Motor neuron (in vitro differentiated cells): ENCODE results near the gene DDX31. TPM values are rescaled to one million over a fixed set of nuclear protein-coding genes. Genes with fewer than 3 reads are reported as not detected.

Source experiments
- ATAC-seq, 8 experiments: fragments of 200-7000 bp; cut with Tn5 transposase; replicated peaks in 6 of 8; 2 replicates each; pipeline ENCODE4 v1.8.0; 2021; ENCODE audit warnings: mild to moderate bottlenecking in 8 of 8, moderate library complexity in 8 of 8
- H3K27ac ChIP-seq, 2 donors: fragments of 250-450 bp; sonication (Bioruptor Pico); 2 replicates each; pipeline ENCODE4 v1.9.0; 2021; ENCODE audit warnings: antibody characterized with exemption in 2 of 2, mild to moderate bottlenecking in 2 of 2, moderate library complexity in 1 of 2
- H3K4me1 ChIP-seq, 2 donors: fragments of 250-450 bp; sonication (Bioruptor Pico); replicated peaks in 1 of 2; 2 replicates each; pipeline ENCODE4 v1.6.1; 2021; ENCODE audit warnings: antibody characterized with exemption in 2 of 2, mild to moderate bottlenecking in 2 of 2, moderate library complexity in 1 of 2
- H3K4me3 ChIP-seq, 5 donors: fragments of 250-450 bp; sonication (Bioruptor Pico); 2 replicates each; pipeline ENCODE4 v1.9.0; 2021; ENCODE audit warnings: antibody characterized with exemption in 5 of 5, mild to moderate bottlenecking in 5 of 5, moderate library complexity in 4 of 5
- WGBS, 10 experiments: fragments of 450-650 bp; shearing (Covaris generic); methylation state at CpG; one replicate each; pipeline ENCODE4 v1.0.0; 2022; 5-methylcytosine and 5-hydroxymethylcytosine counted together
- in situ Hi-C, 9 experiments: fragments of 400-800 bp; cut with MboI; loops; one replicate each; pipeline ENCODE4 v1.15.0; 2021; ENCODE audit warnings: low sequenced_read_pairs in 9 of 9, low pct_unique_long_range_greater_than_20kb in 2 of 9; ENCODE audit not compliant: unreplicated experiment in 9 of 9
- total RNA-seq, 8 experiments: library from RNA; unstranded; fragments of 300-600 nt; gene quantifications; 2 replicates each; pipeline versions ENCODE4 v1.2.3 to v1.2.4, GENCODE V29; 2022

Gene DDX31
- total RNA-seq, 8 experiments from 2014 or later, result 9.1 to 40.2 (median 13.5) TPM

- H3K27ac ChIP-seq, result peak overlapping the region in 1 of 2 donors; percentile 51
- in situ Hi-C loops, result no loop called here
- WGBS, 10 experiments, result 0 to 75% (median 31%) methylated on average over 1 to 14 of the region's 26 CpGs; no CpG with 5 or more reads in 2 of the 10 experiments
- H3K4me1 ChIP-seq, result peaks cover 40 to 49% of the 10 kb centered on the region in 2 donors
- no peak overlapping the region for H3K4me3 ChIP-seq
- peak in 5 of 8 experiments; percentile 25 to 51 (median 31) for ATAC-seq
Observed at GRCh38 chr9:132556714-132557113, 113.1 kb downstream of the DDX31 start.

GRCh38 chr9:132556235-132556634 lies 113.5 kb downstream of the DDX31 start:
- peak overlapping the region in 1 of 2 donors; percentile 51 for H3K27ac ChIP-seq
- peaks cover 37 to 46% of the 10 kb centered on the region in 2 donors for H3K4me1 ChIP-seq
- H3K4me3 ChIP-seq, result no peak overlapping the region
- in situ Hi-C loops, result no loop called here
- ATAC-seq, result peak in 5 of 8 experiments; percentile 16 to 56 (median 35)
- WGBS, 10 experiments, result 0 to 50% (median 27%) methylated on average over 1 to 2 of the region's 6 CpGs; no CpG with 5 or more reads in 5 of the 10 experiments

- WGBS, 10 experiments, result 50 to 93% (median 89%) methylated on average over 1 to 7 of the region's 8 CpGs; no CpG with 5 or more reads in 5 of the 10 experiments
- in situ Hi-C loops, result no loop called here
- ATAC-seq, result peak in 4 of 8 experiments; percentile 18 to 44 (median 33)
- no peak overlapping the region for H3K4me3 ChIP-seq
- H3K27ac ChIP-seq, result peak overlapping the region in 1 of 2 donors; percentile 51
- peaks cover 30 to 39% of the 10 kb centered on the region in 2 donors for H3K4me1 ChIP-seq
Observed at GRCh38 chr9:132555528-132555927, 114.3 kb downstream of the DDX31 start.

DNA sequence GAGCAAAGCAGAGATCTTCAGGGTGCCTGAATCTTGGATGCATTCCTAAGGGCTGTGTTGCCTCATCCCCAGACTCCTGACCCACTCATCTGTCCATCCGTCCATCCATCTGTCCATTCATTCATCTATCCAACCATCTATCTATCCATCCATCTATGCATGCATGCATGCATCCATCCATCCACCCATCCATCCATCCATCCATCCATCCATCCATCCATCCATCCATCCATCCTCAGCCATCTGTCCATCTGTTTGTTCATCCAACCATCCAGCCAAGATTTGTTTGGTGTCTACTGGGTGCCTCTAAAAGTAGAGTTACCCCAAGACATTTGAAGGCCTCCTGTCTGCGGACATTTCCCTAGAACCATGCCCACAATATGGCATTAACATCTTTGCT lies 115.0 kb downstream of the DDX31 start:
- in situ Hi-C loops, result no loop called here
- Histone ChIP-seq H3K4me1 (peaks cover 29 to 36% of the 10 kb centered on the region in 2 donors), H3K27ac (no peak overlapping the region), H3K4me3 (no peak overlapping the region)
- ATAC-seq, result no peak
- 0 to 100% (median 100%) methylated on average over 1 to 2 of the region's 2 CpGs; no CpG with 5 or more reads in 3 of the 10 experiments for WGBS, 10 experiments

- Histone ChIP-seq H3K4me1 (peaks cover 54 to 60% of the 10 kb centered on the region in 2 donors), H3K27ac (no peak overlapping the region), H3K4me3 (no peak overlapping the region)
- in situ Hi-C loops, result no loop called here
- 0 to 92% (median 75%) methylated on average over 1 to 11 of the region's 12 CpGs; no CpG with 5 or more reads in 4 of the 10 experiments for whole genome bisulfite sequencing, 10 experiments
- no peak for ATAC-seq
Observed at GRCh38 chr9:132552041-132552440, 117.7 kb downstream of the DDX31 start.

DNA sequence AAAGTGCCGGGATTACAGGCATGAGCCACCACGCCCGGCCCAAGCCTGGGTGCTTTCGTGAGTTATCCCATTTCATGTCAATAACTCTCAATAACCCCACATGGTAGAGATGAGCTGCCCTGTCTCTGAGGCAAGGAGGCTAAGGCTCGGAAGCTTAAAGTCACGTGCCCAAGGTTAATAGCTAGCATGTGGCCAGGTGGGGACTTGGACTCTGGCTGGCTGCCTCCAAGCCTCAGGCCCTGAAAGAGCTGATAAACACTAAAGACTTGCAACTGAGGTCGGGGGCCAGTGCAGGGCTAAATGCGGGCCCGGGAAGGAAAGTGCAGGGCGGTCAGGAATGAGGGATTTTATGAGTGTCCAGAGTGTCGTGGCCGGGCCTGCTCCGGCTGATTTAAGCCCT lies 118.2 kb downstream of the DDX31 start:
- Histone ChIP-seq H3K4me1 (peaks cover 55 to 60% of the 10 kb centered on the region in 2 donors), H3K4me3 (no peak overlapping the region), H3K27ac (no peak overlapping the region)
- in situ Hi-C loops, result no loop called here
- WGBS, 10 experiments, result 88 to 96% (median 93%) methylated on average over 3 to 5 of the region's 13 CpGs; no CpG with 5 or more reads in 6 of the 10 experiments
- no peak for ATAC-seq

DNA sequence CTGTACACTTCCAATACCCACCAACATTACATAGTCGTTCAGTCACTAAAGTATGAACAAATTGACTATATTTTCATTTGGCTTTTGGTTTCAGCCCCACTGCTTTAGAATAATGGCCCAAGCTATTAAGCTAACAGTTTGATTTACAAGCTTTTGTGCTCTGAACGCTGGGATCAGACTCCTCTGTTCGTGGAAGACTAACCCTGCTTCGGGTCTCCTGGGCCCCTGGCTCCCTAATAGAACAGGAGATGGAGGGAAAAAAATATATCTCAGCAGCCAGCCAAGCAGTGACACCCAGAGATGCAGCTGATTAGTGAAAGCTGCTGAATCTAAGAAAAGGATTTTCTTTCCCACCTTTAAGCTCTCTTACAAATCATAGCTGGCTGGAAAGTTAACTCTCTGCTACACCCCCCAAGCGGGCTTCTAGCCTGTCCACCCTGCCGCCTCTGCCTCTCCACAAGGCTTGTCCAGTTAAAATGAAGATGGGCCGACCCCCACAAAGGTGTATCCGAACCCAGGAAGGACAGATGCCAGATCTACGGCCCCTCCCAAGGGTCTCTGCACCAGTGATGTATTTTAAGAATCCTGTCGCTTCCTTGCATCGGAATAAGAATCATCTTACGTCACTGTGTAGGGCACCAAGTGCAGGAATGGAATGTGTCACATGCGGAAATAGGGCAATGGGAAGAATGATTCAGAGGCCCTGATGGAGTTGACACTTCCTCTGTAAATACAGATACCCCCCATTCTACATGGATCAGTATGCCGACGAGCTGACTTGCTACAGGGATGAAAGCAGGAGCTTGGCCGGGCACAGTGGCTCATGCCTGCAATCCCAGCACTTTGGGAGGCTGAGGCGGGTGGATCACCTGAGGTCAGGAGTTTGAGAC lies 120.8 kb downstream of the DDX31 start:
- Histone ChIP-seq H3K27ac (peak overlapping the region; percentile 61 to 80), H3K4me3 (no peak overlapping the region), H3K4me1 (peaks cover 56 to 62% of the 10 kb centered on the region in 2 donors)
- WGBS, 10 experiments, result 5 to 100% (median 42%) methylated on average over 1 to 13 of the region's 17 CpGs; no CpG with 5 or more reads in 2 of the 10 experiments
- ATAC-seq, result peak in 6 of 8 experiments; percentile 10 to 65 (median 54)
- in situ Hi-C loops, result no loop called here

- Histone ChIP-seq H3K4me1 (peaks cover 62 to 67% of the 10 kb centered on the region in 2 donors), H3K27ac (peak overlapping the region; percentile 61 to 80), H3K4me3 (no peak overlapping the region)
- ATAC-seq, result peak in 7 of 8 experiments; percentile 13 to 85 (median 33)
- in situ Hi-C loops, result no loop called here
- 33 to 100% (median 83%) methylated on average over 1 to 7 of the region's 21 CpGs; no CpG with 5 or more reads in 3 of the 10 experiments for WGBS, 10 experiments
Observed at GRCh38 chr9:132547976-132548730, 121.6 kb downstream of the DDX31 start.

- H3K4me1 ChIP-seq, result peaks cover 62 to 67% of the 10 kb centered on the region in 2 donors
- in situ Hi-C loops, result no loop called here
- peak overlapping the region in 1 of 2 donors; percentile 80 for H3K27ac ChIP-seq
- no peak overlapping the region for H3K4me3 ChIP-seq
- ATAC-seq, result no peak
- WGBS, 10 experiments, result 33 to 100% (median 76%) methylated on average over 1 to 7 of the region's 13 CpGs; no CpG with 5 or more reads in 5 of the 10 experiments
Observed at GRCh38 chr9:132547436-132547835, 122.3 kb downstream of the DDX31 start.

- Histone ChIP-seq H3K4me1 (peaks cover 62 to 67% of the 10 kb centered on the region in 2 donors), H3K4me3 (no peak overlapping the region), H3K27ac (peak overlapping the region in 1 of 2 donors; percentile 23)
- no peak for ATAC-seq
- WGBS, 10 experiments, result 40 to 80% (median 43%) methylated on average over 1 to 2 of the region's 7 CpGs; no CpG with 5 or more reads in 7 of the 10 experiments
- in situ Hi-C loops, result no loop called here
Observed at GRCh38 chr9:132547052-132547431, 122.7 kb downstream of the DDX31 start.

- ATAC-seq, result peak; percentile 63 to 78 (median 68)
- H3K27ac ChIP-seq, result peak overlapping the region in 1 of 2 donors; percentile 23
- WGBS, 10 experiments, result 0 to 83% (median 11%) methylated on average over 1 to 5 of the region's 27 CpGs; no CpG with 5 or more reads in 3 of the 10 experiments
- H3K4me1 ChIP-seq, result peaks cover 58 to 64% of the 10 kb centered on the region in 2 donors
- in situ Hi-C loops, result no loop called here
- no peak overlapping the region for H3K4me3 ChIP-seq
Observed at GRCh38 chr9:132546148-132547051, 123.4 kb downstream of the DDX31 start.

DNA sequence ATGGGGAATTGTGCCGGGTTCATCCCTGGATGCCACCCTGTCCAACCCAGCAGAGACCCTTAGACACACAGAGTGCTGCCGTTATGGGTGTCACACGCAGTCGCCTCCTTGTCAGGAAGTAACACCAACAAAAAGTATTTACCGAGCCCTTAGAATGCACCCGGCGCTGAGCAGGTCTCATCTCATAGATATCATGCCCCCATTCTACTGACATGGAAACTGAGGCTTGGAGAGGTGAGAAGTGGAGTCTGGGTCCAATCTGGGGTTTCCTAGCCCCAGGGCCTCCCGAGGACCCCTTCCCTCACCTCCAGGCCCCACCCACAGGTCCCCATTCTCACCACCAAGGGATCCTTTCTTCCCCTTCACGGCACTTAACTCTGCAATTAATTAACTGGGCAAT lies 124.2 kb downstream of the DDX31 start:
- Histone ChIP-seq H3K4me1 (peaks cover 59 to 65% of the 10 kb centered on the region in 2 donors), H3K27ac (no peak overlapping the region), H3K4me3 (no peak overlapping the region)
- in situ Hi-C loops, result no loop called here
- 60 to 100% (median 87%) methylated on average over 1 to 5 of the region's 9 CpGs; no CpG with 5 or more reads in 6 of the 10 experiments for WGBS, 10 experiments
- ATAC-seq, result no peak
